H1 (cell line): Measurements from ENCODE around the gene HEATR9. TPM values are rescaled to one million over a fixed set of nuclear protein-coding genes. Genes with fewer than 3 reads are reported as not detected.

Experiments
- BCL11A ChIP-seq, 2 experiments: IDR thresholded peaks; one replicate each; pipeline ENCODE4 v1.6.1; 2011; ENCODE audit warnings: low read depth in 2 of 2, low read length in 2 of 2, mild to moderate bottlenecking in 2 of 2
- EP300 ChIP-seq, 2 experiments: IDR thresholded peaks; 1 replicate in 1 of 2; 2 replicates in 1 of 2; pipeline ENCODE4 v1.6.1; 2011 to 2012; ENCODE audit warnings: low read depth in 2 of 2, low read length in 2 of 2, mild to moderate bottlenecking in 2 of 2, borderline replicate concordance in 1 of 2, inconsistent platforms in 1 of 2, moderate library complexity in 1 of 2
- HDAC6 ChIP-seq: IDR thresholded peaks from one replicate; pipeline ENCODE4 v1.7.1; 2012; ENCODE audit warnings: low read depth, mild to moderate bottlenecking, inconsistent platforms, low read length, moderate library complexity
- KDM1A ChIP-seq: fragments of 200-600, 300-600 bp; sonication (generic); IDR thresholded peaks from 2 replicates; pipeline ENCODE4 v1.7.1; 2016; ENCODE audit warnings: mild to moderate bottlenecking, low read length, borderline replicate concordance
- KDM5A ChIP-seq: fragments of 200-600 bp; IDR thresholded peaks from 2 replicates; pipeline ENCODE4 v1.7.1; 2012; ENCODE audit warnings: mild to moderate bottlenecking, low read length, inconsistent platforms, mixed read lengths
- polyA plus RNA-seq, 7 experiments: library from polyadenylated mRNA; depleted of rRNA in 3 of 7; stranded (reverse) in 5 of 7; unstranded in 2 of 7; fragments of >200 nt in 5 of 7; fragments of 200-250 nt in 2 of 7; gene quantifications; 1 replicate in 5 of 7; 2 replicates in 1 of 7; 4 replicates in 1 of 7; pipeline versions ENCODE4 v1.2.1 to v1.2.3, GENCODE V29; 2011 to 2013; ENCODE audit warnings: missing spikeins in 2 of 7, mixed read lengths in 2 of 7
- total RNA-seq: library from RNA; stranded (reverse); fragmentation: NEBNext Ultra II Directional; extraction: Animal tissue kit (Norgen Biotek cat#: 25700); gene quantifications from 2 replicates; pipeline ENCODE4 v1.2.1, GENCODE V29; 2021
- TF ChIP-seq, protein P1 (sequence below): IDR thresholded peaks from 2 replicates; pipeline ENCODE4 v1.6.1; 2011; ENCODE audit warnings: low read length, improper control_type of control experiment

The HEATR9 gene
- total and polyA plus RNA-seq, 2 of the 8 experiments (the other 6 are each of a cell fraction or from before 2014, with no cell fraction given) = not detected

DNA sequence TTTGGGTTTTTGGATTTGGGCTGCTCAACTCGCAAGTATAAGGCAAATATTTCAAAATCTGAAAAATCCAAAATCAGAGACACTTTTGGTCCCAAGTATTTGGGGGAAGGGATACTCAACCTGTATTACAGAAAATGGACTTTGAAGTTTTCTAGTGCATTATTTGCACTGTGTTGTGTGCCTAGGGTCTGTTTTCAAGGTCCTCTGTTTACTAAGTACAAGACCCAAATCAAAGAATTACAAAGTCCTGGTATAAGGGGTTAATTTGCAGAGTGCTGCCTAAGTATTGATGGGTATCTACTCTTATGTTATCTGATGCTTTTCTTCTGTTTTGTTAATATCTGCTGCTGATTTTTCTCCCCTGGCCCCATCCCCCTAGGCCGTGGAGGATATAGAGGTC, 25.0 kb downstream of the HEATR9 start (continued):
- TF ChIP-seq, protein P1, sequence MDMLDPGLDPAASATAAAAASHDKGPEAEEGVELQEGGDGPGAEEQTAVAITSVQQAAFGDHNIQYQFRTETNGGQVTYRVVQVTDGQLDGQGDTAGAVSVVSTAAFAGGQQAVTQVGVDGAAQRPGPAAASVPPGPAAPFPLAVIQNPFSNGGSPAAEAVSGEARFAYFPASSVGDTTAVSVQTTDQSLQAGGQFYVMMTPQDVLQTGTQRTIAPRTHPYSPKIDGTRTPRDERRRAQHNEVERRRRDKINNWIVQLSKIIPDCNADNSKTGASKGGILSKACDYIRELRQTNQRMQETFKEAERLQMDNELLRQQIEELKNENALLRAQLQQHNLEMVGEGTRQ = no peak
- TF ChIP-seq EP300 (IDR thresholded peaks at IDR 0.05; ENCODE audit: borderline replicate concordance in 1 of 2, low read depth in 2 of 2, low read length in 2 of 2) = no peak
- TF ChIP-seq KDM5A = no peak
- no peak for TF ChIP-seq HDAC6
- TF ChIP-seq KDM1A = no peak
- TF ChIP-seq BCL11A (IDR thresholded peaks at IDR 0.05; ENCODE audit: low read depth in 2 of 2, low read length in 2 of 2) = no peak
